Ishikawa (cell line): Measurements from ENCODE around the gene F2RL3.

Experiments
- CEBPB ChIP-seq: IDR thresholded peaks from 2 replicates; pipeline ENCODE4 v1.6.1; 2012
- CREB1 ChIP-seq: IDR thresholded peaks from 2 replicates; pipeline ENCODE4 v1.6.1; 2012; ENCODE audit warnings: low read depth
- EGR1 ChIP-seq: IDR thresholded peaks from 2 replicates; pipeline ENCODE4 v1.6.1; 2012
- EP300 ChIP-seq: IDR thresholded peaks from 2 replicates; pipeline ENCODE4 v1.6.1; 2012; ENCODE audit warnings: borderline replicate concordance
- FOXM1 ChIP-seq: IDR thresholded peaks from 2 replicates; pipeline ENCODE4 v1.6.1; 2012; ENCODE audit warnings: low read depth, borderline replicate concordance
- NFIC ChIP-seq: IDR thresholded peaks from 2 replicates; pipeline ENCODE4 v1.6.1; 2012
- RAD21 ChIP-seq: IDR thresholded peaks from 2 replicates; pipeline ENCODE4 v1.6.1; 2012; ENCODE audit warnings: low read depth
- TAF1 ChIP-seq: IDR thresholded peaks from 2 replicates; pipeline ENCODE4 v1.6.1; 2012; ENCODE audit warnings: low read depth, mild to moderate bottlenecking
- TCF12 ChIP-seq: IDR thresholded peaks from 2 replicates; pipeline ENCODE4 v1.6.1; 2012; ENCODE audit warnings: low read depth
- TEAD4 ChIP-seq: IDR thresholded peaks from 2 replicates; pipeline ENCODE4 v1.6.1; 2012
- YY1 ChIP-seq: IDR thresholded peaks from 2 replicates; pipeline ENCODE4 v1.6.1; 2012; ENCODE audit warnings: low read depth
- ZBTB7A ChIP-seq: IDR thresholded peaks from 2 replicates; pipeline ENCODE4 v1.6.1; 2012; ENCODE audit warnings: low read depth
- TF ChIP-seq, protein P1 (sequence below): IDR thresholded peaks from 2 replicates; pipeline ENCODE4 v1.6.1; 2012; ENCODE audit warnings: low read depth, mild to moderate bottlenecking
- TF ChIP-seq, protein P2 (sequence below): IDR thresholded peaks from 2 replicates; pipeline ENCODE4 v1.6.1; 2012
- TF ChIP-seq, protein P3 (sequence below): IDR thresholded peaks from 2 replicates; pipeline ENCODE4 v1.6.1; 2012

The F2RL3 gene

GRCh38 chr19:16930753-16931152 lies 42.0 kb downstream of the F2RL3 start:
- TF ChIP-seq TCF12, result no peak
- no peak for TF ChIP-seq NFIC
- TF ChIP-seq EGR1, result no peak
- no peak for TF ChIP-seq FOXM1
- no peak for TF ChIP-seq ZBTB7A
- no peak for TF ChIP-seq YY1
- no peak for TF ChIP-seq EP300
- TF ChIP-seq CEBPB, result no peak
- no peak for TF ChIP-seq TEAD4
- no peak for TF ChIP-seq TAF1
- TF ChIP-seq, protein P1, sequence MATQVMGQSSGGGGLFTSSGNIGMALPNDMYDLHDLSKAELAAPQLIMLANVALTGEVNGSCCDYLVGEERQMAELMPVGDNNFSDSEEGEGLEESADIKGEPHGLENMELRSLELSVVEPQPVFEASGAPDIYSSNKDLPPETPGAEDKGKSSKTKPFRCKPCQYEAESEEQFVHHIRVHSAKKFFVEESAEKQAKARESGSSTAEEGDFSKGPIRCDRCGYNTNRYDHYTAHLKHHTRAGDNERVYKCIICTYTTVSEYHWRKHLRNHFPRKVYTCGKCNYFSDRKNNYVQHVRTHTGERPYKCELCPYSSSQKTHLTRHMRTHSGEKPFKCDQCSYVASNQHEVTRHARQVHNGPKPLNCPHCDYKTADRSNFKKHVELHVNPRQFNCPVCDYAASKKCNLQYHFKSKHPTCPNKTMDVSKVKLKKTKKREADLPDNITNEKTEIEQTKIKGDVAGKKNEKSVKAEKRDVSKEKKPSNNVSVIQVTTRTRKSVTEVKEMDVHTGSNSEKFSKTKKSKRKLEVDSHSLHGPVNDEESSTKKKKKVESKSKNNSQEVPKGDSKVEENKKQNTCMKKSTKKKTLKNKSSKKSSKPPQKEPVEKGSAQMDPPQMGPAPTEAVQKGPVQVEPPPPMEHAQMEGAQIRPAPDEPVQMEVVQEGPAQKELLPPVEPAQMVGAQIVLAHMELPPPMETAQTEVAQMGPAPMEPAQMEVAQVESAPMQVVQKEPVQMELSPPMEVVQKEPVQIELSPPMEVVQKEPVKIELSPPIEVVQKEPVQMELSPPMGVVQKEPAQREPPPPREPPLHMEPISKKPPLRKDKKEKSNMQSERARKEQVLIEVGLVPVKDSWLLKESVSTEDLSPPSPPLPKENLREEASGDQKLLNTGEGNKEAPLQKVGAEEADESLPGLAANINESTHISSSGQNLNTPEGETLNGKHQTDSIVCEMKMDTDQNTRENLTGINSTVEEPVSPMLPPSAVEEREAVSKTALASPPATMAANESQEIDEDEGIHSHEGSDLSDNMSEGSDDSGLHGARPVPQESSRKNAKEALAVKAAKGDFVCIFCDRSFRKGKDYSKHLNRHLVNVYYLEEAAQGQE, result no peak
- TF ChIP-seq, protein P2, sequence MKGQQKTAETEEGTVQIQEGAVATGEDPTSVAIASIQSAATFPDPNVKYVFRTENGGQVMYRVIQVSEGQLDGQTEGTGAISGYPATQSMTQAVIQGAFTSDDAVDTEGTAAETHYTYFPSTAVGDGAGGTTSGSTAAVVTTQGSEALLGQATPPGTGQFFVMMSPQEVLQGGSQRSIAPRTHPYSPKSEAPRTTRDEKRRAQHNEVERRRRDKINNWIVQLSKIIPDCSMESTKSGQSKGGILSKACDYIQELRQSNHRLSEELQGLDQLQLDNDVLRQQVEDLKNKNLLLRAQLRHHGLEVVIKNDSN, result no peak
- TF ChIP-seq CREB1, result no peak
- no peak for TF ChIP-seq RAD21
- TF ChIP-seq, protein P3, sequence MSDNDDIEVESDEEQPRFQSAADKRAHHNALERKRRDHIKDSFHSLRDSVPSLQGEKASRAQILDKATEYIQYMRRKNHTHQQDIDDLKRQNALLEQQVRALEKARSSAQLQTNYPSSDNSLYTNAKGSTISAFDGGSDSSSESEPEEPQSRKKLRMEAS, result no peak

DNA sequence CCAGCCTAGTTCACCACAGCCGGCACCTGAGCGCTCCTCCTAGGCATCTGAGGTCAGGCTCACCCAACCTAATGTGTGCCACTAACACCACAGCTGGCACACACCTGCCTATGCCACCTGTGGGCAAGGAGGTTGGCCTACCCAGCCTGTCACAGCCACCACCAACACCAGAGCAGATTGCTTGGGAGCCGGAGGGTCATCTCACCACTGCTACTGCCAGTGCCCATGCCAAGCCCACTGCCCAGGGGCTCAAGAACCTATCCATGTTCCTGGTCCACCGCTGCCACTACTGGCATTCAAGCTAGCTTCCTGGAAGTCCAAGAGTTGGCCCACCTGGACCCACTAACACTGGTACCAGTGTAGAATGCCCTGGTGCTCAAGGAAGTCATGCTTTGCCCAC lies 42.5 kb downstream of the F2RL3 start:
- TF ChIP-seq, protein P1, result no peak
- TF ChIP-seq RAD21 (no peak), TAF1 (no peak), NFIC (no peak), TEAD4 (no peak), YY1 (no peak), EP300 (no peak), CEBPB (no peak)
- TF ChIP-seq, protein P2, result no peak

DNA sequence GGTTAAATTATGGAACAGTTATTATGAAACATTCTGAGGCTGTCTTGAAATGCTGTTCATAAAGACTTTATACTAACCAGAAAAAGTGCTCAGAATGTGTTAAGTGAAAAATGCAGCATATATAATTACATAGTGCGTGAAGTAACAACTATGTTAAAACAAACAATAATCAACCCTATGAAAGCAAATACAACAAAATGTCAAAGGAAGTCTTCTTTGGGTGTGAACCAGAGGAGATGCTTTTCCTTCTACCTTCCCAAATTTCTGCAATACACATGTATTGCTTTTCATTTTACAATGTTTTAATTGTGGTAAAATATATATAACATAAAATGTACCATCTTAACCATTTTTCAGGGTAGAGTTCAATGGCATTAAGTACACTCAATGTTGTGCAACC lies 45.7 kb downstream of the F2RL3 start:
- no peak for TF ChIP-seq RAD21
- no peak for TF ChIP-seq NFIC
- no peak for TF ChIP-seq FOXM1
- TF ChIP-seq, protein P2, result no peak
- TF ChIP-seq EGR1, result no peak
- TF ChIP-seq TCF12, result no peak
- TF ChIP-seq TAF1, result no peak
- no peak for TF ChIP-seq YY1
- no peak for TF ChIP-seq CREB1
- TF ChIP-seq TEAD4, result no peak
- TF ChIP-seq, protein P1, result no peak
- TF ChIP-seq, protein P3, result no peak
- no peak for TF ChIP-seq EP300
- no peak for TF ChIP-seq CEBPB
- TF ChIP-seq ZBTB7A, result no peak

- TF ChIP-seq, protein P3, result no peak
- TF ChIP-seq TAF1 (no peak), CEBPB (no peak)
These were observed 48.1 kb downstream of the F2RL3 start for GRCh38 chr19:16936901-16937300.

- TF ChIP-seq, protein P2, result no peak
- TF ChIP-seq YY1 (no peak), TEAD4 (no peak), EP300 (no peak), FOXM1 (no peak), CEBPB (no peak), EGR1 (no peak), TAF1 (no peak), ZBTB7A (no peak), NFIC (no peak), RAD21 (no peak), CREB1 (no peak), TCF12 (no peak)
- TF ChIP-seq, protein P3, result no peak
- TF ChIP-seq, protein P1, result no peak
These were observed 49.4 kb downstream of the F2RL3 start for GRCh38 chr19:16938211-16938610.
